ENCODE results near the gene REX1BD. TPM values are rescaled to one million over a fixed set of nuclear protein-coding genes. Genes with fewer than 3 reads are reported as not detected.

REX1BD gene
- total RNA-seq, 1 experiment from 2014 or later = 72.3 TPM

- no peak overlapping the region for H2BK12ac ChIP-seq (ENCODE audit: insufficient read length, low read depth, low read length)
- peaks cover 84% of the 10 kb centered on the region for H3K27me3 Mint-ChIP-seq (ENCODE audit: low read depth)
- peak overlapping the region in 1 of 2 experiments; percentile 76; a peak in 2 of 5 replicates for H3K4me3 Mint-ChIP-seq
- H2BK15ac ChIP-seq (ENCODE audit: low read depth, low read length) = no peak overlapping the region
- H4K8ac ChIP-seq (replicated peaks; ENCODE audit: insufficient read length, low read depth, low read length) = no peak overlapping the region
- WGBS (ENCODE audit: extremely low coverage, insufficient read length, low lambda C conversion rate) = no CpG with 5 or more reads among the region's 5 CpGs
- H3K23me2 ChIP-seq (ENCODE audit: insufficient read length, low read depth, low read length, poor library complexity, severe bottlenecking) = peaks cover 28% of the 10 kb centered on the region
- no peak overlapping the region for H3K23ac ChIP-seq (ENCODE audit: insufficient read length, low read depth, low read length)
- no peak overlapping the region for H3K56ac ChIP-seq (ENCODE audit: insufficient read length, low read depth, low read length)
- H2BK5ac ChIP-seq (ENCODE audit: insufficient read length, low read length) = no peak overlapping the region
- no peak overlapping the region for H2BK20ac ChIP-seq (ENCODE audit: low read depth, low read length, poor library complexity, severe bottlenecking)
- H3K27me3 ChIP-seq (ENCODE audit: insufficient read depth, low read length) = peaks cover 81% of the 10 kb centered on the region
- H2AFZ ChIP-seq (ENCODE audit: low read length) = no peak overlapping the region
- peaks cover 17% of the 10 kb centered on the region for H3K4me1 ChIP-seq (ENCODE audit: insufficient read depth, low read length)
- TF ChIP-seq, protein P1, sequence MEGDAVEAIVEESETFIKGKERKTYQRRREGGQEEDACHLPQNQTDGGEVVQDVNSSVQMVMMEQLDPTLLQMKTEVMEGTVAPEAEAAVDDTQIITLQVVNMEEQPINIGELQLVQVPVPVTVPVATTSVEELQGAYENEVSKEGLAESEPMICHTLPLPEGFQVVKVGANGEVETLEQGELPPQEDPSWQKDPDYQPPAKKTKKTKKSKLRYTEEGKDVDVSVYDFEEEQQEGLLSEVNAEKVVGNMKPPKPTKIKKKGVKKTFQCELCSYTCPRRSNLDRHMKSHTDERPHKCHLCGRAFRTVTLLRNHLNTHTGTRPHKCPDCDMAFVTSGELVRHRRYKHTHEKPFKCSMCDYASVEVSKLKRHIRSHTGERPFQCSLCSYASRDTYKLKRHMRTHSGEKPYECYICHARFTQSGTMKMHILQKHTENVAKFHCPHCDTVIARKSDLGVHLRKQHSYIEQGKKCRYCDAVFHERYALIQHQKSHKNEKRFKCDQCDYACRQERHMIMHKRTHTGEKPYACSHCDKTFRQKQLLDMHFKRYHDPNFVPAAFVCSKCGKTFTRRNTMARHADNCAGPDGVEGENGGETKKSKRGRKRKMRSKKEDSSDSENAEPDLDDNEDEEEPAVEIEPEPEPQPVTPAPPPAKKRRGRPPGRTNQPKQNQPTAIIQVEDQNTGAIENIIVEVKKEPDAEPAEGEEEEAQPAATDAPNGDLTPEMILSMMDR (conservative IDR thresholded peaks at IDR 0.05) = no peak
- no peak overlapping the region for H3K18ac ChIP-seq (ENCODE audit: insufficient read length, low read depth, low read length)
- DNase-seq = no peak
- no peak overlapping the region for H2AK5ac ChIP-seq (ENCODE audit: insufficient read length, low read length)
- H3K14ac ChIP-seq (ENCODE audit: insufficient read depth, low read length) = no peak overlapping the region
- no peak overlapping the region for H3K27ac Mint-ChIP-seq
- no peaks in the 10 kb centered on the region for H3K79me2 ChIP-seq (ENCODE audit: insufficient read depth, low read length)
- no peaks in the 10 kb centered on the region for H3K9me3 ChIP-seq (ENCODE audit: control insufficient read depth, low read depth, low read length)
- H3K79me1 ChIP-seq (ENCODE audit: insufficient read depth, low read depth, low read length, poor library complexity, severe bottlenecking) = no peaks in the 10 kb centered on the region
- no peak overlapping the region for H3K9ac ChIP-seq (ENCODE audit: extremely low read depth, insufficient read length, low read length)
- H3K4me1 Mint-ChIP-seq = peaks cover 42 to 59% of the 10 kb centered on the region in 2 experiments
- H3T11ph ChIP-seq (ENCODE audit: low read length) = no peak overlapping the region
- H3K27ac ChIP-seq (ENCODE audit: insufficient read length, low read depth, low read length) = no peak overlapping the region
- H4K5ac ChIP-seq (ENCODE audit: insufficient read length, low read depth, low read length) = no peak overlapping the region
- no peak overlapping the region for H3K4me2 ChIP-seq (ENCODE audit: insufficient read depth, insufficient read length, low read length)
- peaks cover 0 to 2% of the 10 kb centered on the region in 2 experiments; a peak in 2 of 5 replicates for H3K9me3 Mint-ChIP-seq
- H4K91ac ChIP-seq (ENCODE audit: insufficient read length, low read depth, low read length) = no peak overlapping the region
- H4K20me1 ChIP-seq (ENCODE audit: control insufficient read depth, insufficient read depth, insufficient read length) = no peaks in the 10 kb centered on the region
- H2BK120ac ChIP-seq (ENCODE audit: low read depth, low read length, poor library complexity, severe bottlenecking) = no peak overlapping the region
- H3K36me3 Mint-ChIP-seq (ENCODE audit: insufficient read depth in 1 of 3, low read depth in 3 of 3) = peaks cover 0 to 3% (median 0%) of the 10 kb centered on the region in 3 experiments; a peak in 2 of 7 replicates
- H3K4ac ChIP-seq (ENCODE audit: low read depth, low read length) = no peak overlapping the region
Observed at GRCh38 chr19:18608102-18608804, 19.7 kb downstream of the REX1BD start.

Data from H9 (cell line).